HepG2 (cell line): ENCODE data around the gene ALB. TPM values are rescaled to one million over a fixed set of nuclear protein-coding genes. Genes with fewer than 3 reads are reported as not detected.

ENCODE experiments used
- BCL6 ChIP-seq: IDR thresholded peaks from 2 replicates; pipeline ENCODE4 v1.6.1; 2016; ENCODE audit warnings: missing genetic modification reagents, missing compliant biosample characterization
- BRD4 ChIP-seq: sonication (generic); formaldehyde crosslinking; IDR thresholded peaks from 2 replicates; pipeline ENCODE4 v1.4.0; 2020; ENCODE audit warnings: missing genetic modification reagents
- CREM ChIP-seq, 2 experiments: sonication (generic) in 1 of 2; formaldehyde crosslinking in 1 of 2; IDR thresholded peaks; 2 replicates each; pipeline versions ENCODE4 v1.4.0 to v1.6.1; 2016 to 2020; ENCODE audit warnings: antibody characterized with exemption in 1 of 2, mild to moderate bottlenecking in 1 of 2, missing genetic modification reagents in 1 of 2
- DNMT3B ChIP-seq: conservative IDR thresholded peaks from 2 replicates; pipeline ENCODE4 v1.6.1; 2016; ENCODE audit warnings: missing biosample characterization, control low read depth
- FOXA3 ChIP-seq: IDR thresholded peaks from 2 replicates; pipeline ENCODE4 v1.6.1; 2016; ENCODE audit warnings: missing genetic modification reagents, missing compliant biosample characterization
- HDAC6 ChIP-seq: fragments of 200-600 bp; sonication (generic); IDR thresholded peaks from 2 replicates; pipeline ENCODE4 v1.7.0; 2017; ENCODE audit warnings: mild to moderate bottlenecking, antibody characterized with exemption, low read length, low read depth
- HMG20A ChIP-seq: IDR thresholded peaks from 2 replicates; pipeline ENCODE4 v1.6.1; 2016; ENCODE audit warnings: borderline replicate concordance
- HNF1A ChIP-seq, 2 experiments: sonication (generic) in 1 of 2; formaldehyde crosslinking in 1 of 2; IDR thresholded peaks; 2 replicates each; pipeline versions ENCODE4 v1.4.0 to v1.6.1; 2016 to 2020; ENCODE audit warnings: borderline replicate concordance in 1 of 2, low read depth in 1 of 2, mild to moderate bottlenecking in 1 of 2, missing genetic modification reagents in 1 of 2
- HNF4A ChIP-seq: sonication (generic); formaldehyde crosslinking; IDR thresholded peaks from 2 replicates; pipeline ENCODE4 v1.4.0; 2020; ENCODE audit warnings: missing genetic modification reagents
- NBN ChIP-seq: fragments of 450-650 bp; conservative IDR thresholded peaks from 2 replicates; pipeline ENCODE4 v1.6.1; 2017
- NR2C2 ChIP-seq: sonication (generic); formaldehyde crosslinking; IDR thresholded peaks from 2 replicates; pipeline ENCODE4 v1.4.0; 2020; ENCODE audit warnings: missing genetic modification reagents, mild to moderate bottlenecking, moderate library complexity, borderline replicate concordance
- PAXIP1 ChIP-seq: sonication (generic); formaldehyde crosslinking; conservative IDR thresholded peaks from 2 replicates; pipeline ENCODE4 v1.4.0; 2020; ENCODE audit warnings: mild to moderate bottlenecking, missing genetic modification reagents, moderate library complexity
- RXRB ChIP-seq: IDR thresholded peaks from 2 replicates; pipeline ENCODE4 v1.6.1; 2016; ENCODE audit warnings: borderline replicate concordance, missing genetic modification reagents, missing compliant biosample characterization
- SAP130 ChIP-seq: IDR thresholded peaks from 2 replicates; pipeline ENCODE4 v1.6.1; 2016; ENCODE audit warnings: low read depth
- SOX13 ChIP-seq, 3 experiments: fragments of 450-650 bp in 1 of 3; sonication (generic) in 1 of 3; formaldehyde crosslinking in 1 of 3; IDR thresholded peaks in 2 of 3; conservative IDR thresholded peaks in 1 of 3; 2 replicates each; pipeline versions ENCODE4 v1.5.0 to v1.6.1; 2016 to 2020; ENCODE audit warnings: antibody characterized with exemption in 1 of 3, mild to moderate bottlenecking in 1 of 3, missing compliant biosample characterization in 1 of 3, missing genetic modification reagents in 1 of 3, moderate library complexity in 1 of 3
- ZFP90 ChIP-seq: sonication (generic); formaldehyde crosslinking; IDR thresholded peaks from 2 replicates; pipeline ENCODE4 v1.8.0; 2022; ENCODE audit warnings: missing genetic modification reagents, mild to moderate bottlenecking, inconsistent platforms, borderline replicate concordance
- ZGPAT ChIP-seq: IDR thresholded peaks from 2 replicates; pipeline ENCODE4 v1.6.1; 2016; ENCODE audit warnings: mild to moderate bottlenecking
- ZKSCAN1 ChIP-seq: fragments of 150-350 bp; IDR thresholded peaks from 2 replicates; pipeline ENCODE4 v1.6.1; 2014; ENCODE audit warnings: low read length
- ZNF740 ChIP-seq: sonication (generic); formaldehyde crosslinking; IDR thresholded peaks from 2 replicates; pipeline ENCODE4 v1.4.0; 2020; ENCODE audit warnings: missing genetic modification reagents
- polyA plus RNA-seq, 8 experiments: library from polyadenylated mRNA; depleted of rRNA in 3 of 8; stranded (reverse) in 7 of 8; unstranded in 1 of 8; fragments of >200 nt; fragmentation: Illumina TruSeq in 4 of 8; extraction: Trizol in 4 of 8; gene quantifications; 2 replicates each; pipeline versions ENCODE4 v1.2.1 to v1.2.3, GENCODE V29; 2011 to 2016; ENCODE audit warnings: low read depth in 4 of 8, missing spikeins in 1 of 8, mixed read lengths in 1 of 8; ENCODE audit not compliant: insufficient read depth in 1 of 8
- total RNA-seq, 5 experiments: library from RNA; depleted of rRNA; stranded (reverse); fragments of >200 nt; fragmentation: Illumina TruSeq; extraction: Trizol; gene quantifications; 2 replicates each; pipeline ENCODE4 v1.2.3, GENCODE V29; 2016; ENCODE audit warnings: low read depth in 1 of 5

ALB gene
- total and polyA plus RNA-seq, 2 of the 13 experiments (the other 11 are each of a cell fraction or from before 2014, with no cell fraction given): 22,259 to 22,625 TPM

- TF ChIP-seq PAXIP1 (CRISPR knock-in tag) (peak; percentile 64), HMG20A (CRISPR knock-in tag) (peak; percentile 39; the same call in 1 of the 2 replicates), DNMT3B (no peak), ZFP90 (CRISPR knock-in tag) (no peak), HDAC6 (no peak), ZNF740 (CRISPR knock-in tag) (no peak), CREM (IDR thresholded peaks at IDR 0.05) (peak; percentile 69), CREM (CRISPR knock-in tag; IDR thresholded peaks at IDR 0.05) (no peak), HNF1A (IDR thresholded peaks at IDR 0.05; ENCODE audit: low read depth) (peak; percentile 61), HNF1A (CRISPR knock-in tag; IDR thresholded peaks at IDR 0.05; ENCODE audit: borderline replicate concordance) (peak; percentile 49; the same call in 1 of the 2 replicates), RXRB (CRISPR knock-in tag) (0 out of 2 replicates have a peak, but pooled peaks have one; percentile 15), FOXA3 (CRISPR knock-in tag) (peak; percentile 80), BCL6 (CRISPR knock-in tag) (peak; percentile 42; the same call in 1 of the 2 replicates), SAP130 (CRISPR knock-in tag) (peak; percentile 54), BRD4 (CRISPR knock-in tag) (no peak), SOX13 (IDR thresholded peaks at IDR 0.05) (no peak), SOX13 (CRISPR knock-in tag; conservative IDR thresholded peaks at IDR 0.05 in 1 of 2, IDR thresholded peaks at IDR 0.05 in 1 of 2) (peak in 1 of 2 experiments; percentile 52; a peak in 1 of 4 replicates), ZKSCAN1 (no peak), ZGPAT (CRISPR knock-in tag) (peak; percentile 19; the same call in 1 of the 2 replicates), NBN (no peak), NR2C2 (CRISPR knock-in tag) (no peak), HNF4A (CRISPR knock-in tag) (peak; percentile 19; the same call in 1 of the 2 replicates)
These were observed 2.7 kb upstream of the ALB start (continued) for GRCh38 chr4:73401412-73401811.
